HEK293 (cell line): ENCODE data around the gene PNKD.

ENCODE experiments used
- KLF1 ChIP-seq: fragments of 450-650 bp; formaldehyde crosslinking; IDR thresholded peaks from 2 replicates; pipeline ENCODE4 v1.5.1; 2016; ENCODE audit warnings: missing biosample characterization, missing genetic modification characterization
- KLF10 ChIP-seq: fragments of 450-650 bp; IDR thresholded peaks from 2 replicates; pipeline ENCODE4 v1.5.1; 2018; ENCODE audit warnings: missing biosample characterization, mild to moderate bottlenecking, missing genetic modification characterization
- KLF8 ChIP-seq: fragments of 450-650 bp; formaldehyde crosslinking; IDR thresholded peaks from 2 replicates; pipeline ENCODE4 v1.5.1; 2016; ENCODE audit warnings: missing biosample characterization, missing genetic modification characterization
- OSR2 ChIP-seq: fragments of 450-650 bp; formaldehyde crosslinking; IDR thresholded peaks from 2 replicates; pipeline ENCODE4 v1.5.1; 2016; ENCODE audit warnings: missing biosample characterization, missing genetic modification characterization
- PATZ1 ChIP-seq: fragments of 450-650 bp; formaldehyde crosslinking; IDR thresholded peaks from 2 replicates; pipeline ENCODE4 v1.5.1; 2016; ENCODE audit warnings: missing biosample characterization, missing genetic modification characterization
- PRDM10 ChIP-seq: fragments of 450-650 bp; formaldehyde crosslinking; IDR thresholded peaks from 2 replicates; pipeline ENCODE4 v1.5.1; 2016; ENCODE audit warnings: missing biosample characterization, missing genetic modification characterization
- SALL2 ChIP-seq: fragments of 450-650 bp; formaldehyde crosslinking; IDR thresholded peaks from 2 replicates; pipeline ENCODE4 v1.5.0; 2017; ENCODE audit warnings: missing biosample characterization, mild to moderate bottlenecking, missing genetic modification characterization, borderline replicate concordance
- SP3 ChIP-seq: fragments of 450-650 bp; formaldehyde crosslinking; IDR thresholded peaks from 2 replicates; pipeline ENCODE4 v1.5.1; 2016; ENCODE audit warnings: missing biosample characterization, missing genetic modification characterization
- SP7 ChIP-seq: fragments of 450-650 bp; formaldehyde crosslinking; IDR thresholded peaks from 2 replicates; pipeline ENCODE4 v1.5.1; 2016; ENCODE audit warnings: missing biosample characterization, missing genetic modification characterization
- YY1 ChIP-seq: fragments of 450-650 bp; formaldehyde crosslinking; IDR thresholded peaks from 2 replicates; pipeline ENCODE4 v1.5.1; 2018; ENCODE audit warnings: missing biosample characterization, missing genetic modification characterization
- ZBTB17 ChIP-seq: fragments of 450-650 bp; formaldehyde crosslinking; IDR thresholded peaks from 2 replicates; pipeline ENCODE4 v1.5.1; 2016; ENCODE audit warnings: missing biosample characterization, missing genetic modification characterization
- ZBTB48 ChIP-seq: fragments of 450-650 bp; formaldehyde crosslinking; IDR thresholded peaks from 2 replicates; pipeline ENCODE4 v1.5.1; 2016; ENCODE audit warnings: missing biosample characterization, missing genetic modification characterization
- ZBTB49 ChIP-seq: fragments of 450-650 bp; formaldehyde crosslinking; IDR thresholded peaks from 2 replicates; pipeline ENCODE4 v1.5.1; 2016; ENCODE audit warnings: missing biosample characterization, missing genetic modification characterization, low read depth
- ZBTB7A ChIP-seq: fragments of 450-650 bp; formaldehyde crosslinking; IDR thresholded peaks from 2 replicates; pipeline ENCODE4 v1.5.1; 2016; ENCODE audit warnings: low read depth, missing biosample characterization, missing genetic modification characterization
- ZFHX2 ChIP-seq: fragments of 450-650 bp; formaldehyde crosslinking; conservative IDR thresholded peaks from 2 replicates; pipeline ENCODE4 v1.5.1; 2016; ENCODE audit warnings: missing biosample characterization, missing genetic modification characterization
- ZNF10 ChIP-seq: fragments of 450-650 bp; formaldehyde crosslinking; IDR thresholded peaks from 2 replicates; pipeline ENCODE4 v1.5.1; 2017; ENCODE audit warnings: missing biosample characterization, missing genetic modification characterization
- ZNF121 ChIP-seq: fragments of 450-650 bp; formaldehyde crosslinking; IDR thresholded peaks from 2 replicates; pipeline ENCODE4 v1.5.1; 2016; ENCODE audit warnings: missing biosample characterization, missing genetic modification characterization
- ZNF138 ChIP-seq: fragments of 450-650 bp; formaldehyde crosslinking; IDR thresholded peaks from 2 replicates; pipeline ENCODE4 v1.5.1; 2016; ENCODE audit warnings: missing biosample characterization, missing genetic modification characterization, borderline replicate concordance
- ZNF175 ChIP-seq: fragments of 450-650 bp; formaldehyde crosslinking; IDR thresholded peaks from 2 replicates; pipeline ENCODE4 v1.5.1; 2016; ENCODE audit warnings: missing biosample characterization, missing genetic modification characterization
- ZNF18 ChIP-seq: fragments of 450-650 bp; formaldehyde crosslinking; IDR thresholded peaks from 2 replicates; pipeline ENCODE4 v1.5.1; 2016; ENCODE audit warnings: missing biosample characterization, missing genetic modification characterization
- ZNF274 ChIP-seq, 2 experiments: fragments of 200-500 bp in 1 of 2; fragments of 450-650 bp in 1 of 2; sonication (Bioruptor generic) in 1 of 2; formaldehyde crosslinking in 1 of 2; IDR thresholded peaks; 2 replicates each; pipeline versions ENCODE4 v1.5.1 to v1.6.1; 2014 to 2016; ENCODE audit warnings: borderline replicate concordance in 1 of 2, inconsistent platforms in 1 of 2, low read length in 1 of 2, missing biosample characterization in 1 of 2, missing genetic modification characterization in 1 of 2
- ZNF398 ChIP-seq: fragments of 450-650 bp; formaldehyde crosslinking; IDR thresholded peaks from 2 replicates; pipeline ENCODE4 v1.5.1; 2017; ENCODE audit warnings: missing biosample characterization, missing genetic modification characterization
- ZNF426 ChIP-seq: fragments of 450-650 bp; formaldehyde crosslinking; IDR thresholded peaks from 2 replicates; pipeline ENCODE4 v1.5.1; 2017; ENCODE audit warnings: missing biosample characterization, missing genetic modification characterization, mild to moderate bottlenecking, inconsistent platforms, moderate library complexity
- ZNF514 ChIP-seq: fragments of 450-650 bp; formaldehyde crosslinking; IDR thresholded peaks from 2 replicates; pipeline ENCODE4 v1.5.1; 2016; ENCODE audit warnings: missing biosample characterization, missing genetic modification characterization
- ZNF529 ChIP-seq: fragments of 450-650 bp; formaldehyde crosslinking; IDR thresholded peaks from 2 replicates; pipeline ENCODE4 v1.5.1; 2017; ENCODE audit warnings: missing genetic modification characterization, missing biosample characterization; ENCODE audit not compliant: insufficient replicate concordance
- ZNF549 ChIP-seq: fragments of 450-650 bp; IDR thresholded peaks from 2 replicates; pipeline ENCODE4 v1.5.1; 2018; ENCODE audit warnings: missing biosample characterization, missing genetic modification characterization, mild to moderate bottlenecking, inconsistent platforms, moderate library complexity
- ZNF76 ChIP-seq: fragments of 450-650 bp; formaldehyde crosslinking; IDR thresholded peaks from 2 replicates; pipeline ENCODE4; 2016; ENCODE audit warnings: low read depth, missing biosample characterization, missing genetic modification characterization, borderline replicate concordance

The PNKD gene

GRCh38 chr2:218387369-218388194 lies 117.3 kb downstream of the PNKD start (continued):
- TF ChIP-seq PRDM10 = peak; percentile 76
- peak; percentile 46 for TF ChIP-seq ZNF398
- 0 out of 2 replicates have a peak, but pooled peaks have one; percentile 41 for TF ChIP-seq ZBTB7A (tag by site-specific recombination)
- no peak for TF ChIP-seq ZNF18 (tag by site-specific recombination)
- no peak for TF ChIP-seq ZNF549 (tag by site-specific recombination)
- no peak for TF ChIP-seq ZNF121 (tag by site-specific recombination)
- TF ChIP-seq YY1 (tag by site-specific recombination) = peak; percentile 4; the same call in 1 of the 2 replicates
- no peak for TF ChIP-seq ZNF514 (tag by site-specific recombination)
- TF ChIP-seq OSR2 (tag by site-specific recombination) = peak; percentile 45; the same call in 1 of the 2 replicates
- no peak for TF ChIP-seq SALL2 (tag by site-specific recombination)
- no peak for TF ChIP-seq ZBTB48 (tag by site-specific recombination)
- no peak for TF ChIP-seq ZNF138
- TF ChIP-seq ZNF274 (IDR thresholded peaks at IDR 0.05; ENCODE audit: low read length) = no peak
- no peak for TF ChIP-seq ZNF274 (tag by site-specific recombination; IDR thresholded peaks at IDR 0.05; ENCODE audit: borderline replicate concordance)
- no peak for TF ChIP-seq KLF10
- 0 out of 2 replicates have a peak, but pooled peaks have one; percentile 13 for TF ChIP-seq ZFHX2
- TF ChIP-seq KLF8 (tag by site-specific recombination) = peak; percentile 23; the same call in 1 of the 2 replicates
- TF ChIP-seq SP3 = peak; percentile 83
- no peak for TF ChIP-seq ZNF529 (tag by site-specific recombination)
- peak; percentile 26; the same call in 1 of the 2 replicates for TF ChIP-seq KLF1 (tag by site-specific recombination)
- TF ChIP-seq ZBTB17 (tag by site-specific recombination) = 0 out of 2 replicates have a peak, but pooled peaks have one; percentile 17
- TF ChIP-seq ZNF175 (tag by site-specific recombination) = no peak
- TF ChIP-seq ZBTB49 (tag by site-specific recombination) = no peak
- no peak for TF ChIP-seq ZNF76 (tag by site-specific recombination)
- no peak for TF ChIP-seq ZNF426 (tag by site-specific recombination)
- TF ChIP-seq PATZ1 (tag by site-specific recombination) = peak; percentile 77
- peak; percentile 91 for TF ChIP-seq ZNF10 (tag by site-specific recombination)
- peak; percentile 44 for TF ChIP-seq SP7 (tag by site-specific recombination)
